HG03469 (cell line): ENCODE results near the gene PRKD3.
"Not testable (repeated sequence)": the region's sequence is repeated elsewhere in the genome, so short reads cannot be mapped to it uniquely, and the experiment has no call there.

Experiments
- ATAC-seq: cut with Tn5 transposase; IDR thresholded peaks from one replicate; pipeline ENCODE4 v1.9.1; 2021; ENCODE audit warnings: mild to moderate bottlenecking, moderate library complexity, moderate number of reproducible peaks; ENCODE audit not compliant: unreplicated experiment

The PRKD3 gene

GRCh38 chr2:37317746-37318145, 6.9 kb downstream of the PRKD3 start:
- ATAC-seq, result no peak

GRCh38 chr2:37316181-37316580, 8.5 kb downstream of the PRKD3 start:
- no peak for ATAC-seq

DNA sequence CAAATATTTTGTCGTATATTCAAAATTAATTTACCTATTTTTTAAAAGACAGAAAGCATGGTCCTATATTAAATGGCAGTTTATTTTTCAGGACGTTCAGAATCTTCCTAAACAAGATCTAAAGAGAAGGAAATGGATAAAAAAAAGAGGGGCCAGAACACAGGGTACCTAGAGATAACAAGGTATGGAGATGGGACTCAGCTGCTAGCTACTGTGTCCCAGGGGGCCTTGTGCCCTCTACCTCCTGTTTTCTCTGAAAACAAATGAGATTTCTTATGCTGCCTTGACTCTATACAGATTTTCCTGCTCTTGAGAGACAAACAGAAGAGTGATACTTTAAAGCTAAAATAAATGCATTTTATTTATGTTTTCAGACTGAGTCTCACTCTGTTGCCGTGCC, 9.3 kb downstream of the PRKD3 start:
- no peak for ATAC-seq

GRCh38 chr2:37307500-37307899, 17.1 kb downstream of the PRKD3 start:
- ATAC-seq, result no peak

- no peak for ATAC-seq
These were observed 18.6 kb downstream of the PRKD3 start for GRCh38 chr2:37306024-37306423.

DNA sequence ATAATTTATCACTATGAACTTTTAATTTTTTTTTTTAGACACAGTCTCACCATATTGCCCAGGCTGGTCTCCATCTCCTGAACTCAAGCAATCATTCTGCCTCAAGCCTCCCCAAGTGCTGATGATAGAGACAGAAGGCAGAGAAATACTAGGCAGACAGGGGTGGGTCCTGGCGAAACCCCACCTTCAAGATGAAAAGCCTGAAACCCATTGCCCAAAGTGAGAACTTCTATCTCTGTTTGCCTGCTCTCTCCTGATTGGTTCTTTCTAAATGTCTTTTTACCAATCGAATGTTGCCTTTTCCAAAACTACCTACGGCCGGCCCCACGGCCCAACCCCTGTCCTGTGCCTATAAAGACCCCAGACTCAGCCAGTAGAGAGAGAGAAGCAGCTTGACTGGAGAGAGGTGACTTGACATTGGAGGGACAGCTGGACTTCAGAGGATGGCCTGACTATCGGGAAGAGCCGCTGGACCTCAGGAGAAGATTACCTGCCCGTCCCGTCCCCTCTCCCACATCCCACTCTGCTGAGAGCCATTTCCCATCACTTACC, 21.9 kb downstream of the PRKD3 start:
- ATAC-seq, result no peak

GRCh38 chr2:37301408-37301807, 23.2 kb downstream of the PRKD3 start:
- ATAC-seq, result no peak

DNA sequence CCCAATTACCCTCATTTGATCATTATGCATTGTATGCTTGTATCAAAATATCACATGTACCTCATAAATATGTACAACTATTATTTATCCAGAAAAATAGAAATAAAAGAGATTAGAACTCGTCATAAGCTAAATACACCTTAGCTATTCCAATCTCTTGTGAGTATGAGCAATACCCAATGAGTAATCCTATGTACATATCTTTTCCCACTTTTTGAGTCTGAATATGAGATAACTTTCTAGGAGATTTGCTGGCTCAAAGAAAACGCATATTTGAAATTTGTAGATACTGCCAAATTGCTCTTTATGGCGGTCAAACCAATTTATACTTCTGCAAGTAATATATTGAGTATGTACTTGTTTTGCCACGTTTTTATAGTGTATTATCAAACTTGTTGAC, 24.1 kb downstream of the PRKD3 start:
- ATAC-seq, result no peak

- ATAC-seq, result no peak
These were observed 24.5 kb downstream of the PRKD3 start for GRCh38 chr2:37300146-37300545.

DNA sequence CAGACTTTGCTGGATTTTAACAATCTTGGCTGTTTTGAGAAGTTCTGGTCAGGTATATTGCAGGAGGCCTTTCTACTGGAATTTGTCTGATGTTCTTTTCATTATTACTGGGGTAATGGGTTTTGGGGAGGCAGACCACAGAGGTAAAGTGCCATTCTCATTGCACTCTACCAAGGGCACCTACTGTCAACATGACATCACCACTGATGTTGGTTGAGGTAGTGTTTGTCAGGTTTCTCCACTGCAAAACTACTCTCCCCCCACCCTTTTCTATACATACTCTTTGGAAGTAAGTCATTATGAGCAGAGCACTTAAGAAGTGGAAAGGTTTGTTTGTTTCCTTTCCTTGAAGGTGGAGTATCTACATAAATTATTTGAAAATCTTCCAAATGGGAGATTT, 27.0 kb downstream of the PRKD3 start:
- no peak for ATAC-seq

- no peak for ATAC-seq
These were observed 29.1 kb downstream of the PRKD3 start for GRCh38 chr2:37295469-37296073.

GRCh38 chr2:37294858-37295257, 29.8 kb downstream of the PRKD3 start:
- not testable (repeated sequence) for ATAC-seq

- no peak for ATAC-seq
These were observed 33.0 kb downstream of the PRKD3 start for GRCh38 chr2:37291680-37292079.

DNA sequence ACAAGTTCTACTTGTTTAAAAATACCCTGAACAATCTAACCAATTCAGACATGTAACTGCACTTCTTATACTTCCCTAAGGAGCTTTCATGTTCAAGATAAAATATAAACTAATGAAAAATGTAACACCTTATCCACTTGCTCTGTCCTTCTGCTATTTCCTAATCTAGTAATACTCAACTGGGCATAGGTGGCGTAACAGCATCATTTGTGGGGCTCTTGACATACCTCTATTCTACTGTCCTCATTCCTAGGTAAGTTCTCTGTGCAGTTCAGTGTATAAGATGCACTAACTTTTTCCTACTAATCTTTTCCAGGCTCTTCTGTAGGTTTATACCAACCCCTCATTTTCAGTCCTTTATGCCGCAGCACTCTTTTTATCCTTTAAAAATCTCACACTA, 36.7 kb downstream of the PRKD3 start:
- no peak for ATAC-seq

DNA sequence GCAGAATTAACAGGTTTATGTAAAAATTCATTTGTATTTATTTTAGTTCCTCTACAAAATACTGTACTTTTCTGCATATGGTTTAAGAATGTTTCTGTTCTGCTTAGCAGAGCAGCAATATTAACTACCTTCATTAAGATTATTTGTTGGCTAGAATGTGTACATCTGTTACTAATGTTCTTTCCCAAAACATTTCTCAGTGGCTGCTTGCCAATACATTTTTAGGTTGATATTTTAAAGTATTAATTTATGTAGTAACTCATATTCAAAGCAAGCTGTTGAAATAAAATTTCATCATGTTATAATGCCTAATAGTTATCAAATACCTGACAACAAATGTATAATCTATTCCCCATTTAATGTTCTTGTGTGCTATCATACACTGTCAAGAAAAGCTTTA, 40.3 kb downstream of the PRKD3 start:
- no peak for ATAC-seq

DNA sequence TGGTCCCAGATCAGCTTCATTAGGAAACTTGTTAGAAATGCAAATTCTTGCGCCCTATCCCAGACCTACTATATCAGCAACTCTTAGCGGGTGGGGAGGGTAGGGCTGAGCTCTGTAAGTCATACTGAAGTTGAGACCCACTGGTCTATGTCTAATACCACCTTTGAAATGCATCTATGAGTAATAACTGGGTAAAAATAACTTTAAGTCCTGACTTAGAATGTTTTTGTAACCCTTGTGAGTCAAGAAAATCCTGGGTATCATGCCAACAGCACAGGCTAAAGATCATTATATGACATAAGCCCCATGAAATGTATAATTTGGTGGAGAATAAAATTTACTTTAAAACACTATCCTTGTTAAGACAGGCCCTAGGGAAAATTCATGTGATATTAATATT, 41.4 kb downstream of the PRKD3 start:
- ATAC-seq, result no peak

DNA sequence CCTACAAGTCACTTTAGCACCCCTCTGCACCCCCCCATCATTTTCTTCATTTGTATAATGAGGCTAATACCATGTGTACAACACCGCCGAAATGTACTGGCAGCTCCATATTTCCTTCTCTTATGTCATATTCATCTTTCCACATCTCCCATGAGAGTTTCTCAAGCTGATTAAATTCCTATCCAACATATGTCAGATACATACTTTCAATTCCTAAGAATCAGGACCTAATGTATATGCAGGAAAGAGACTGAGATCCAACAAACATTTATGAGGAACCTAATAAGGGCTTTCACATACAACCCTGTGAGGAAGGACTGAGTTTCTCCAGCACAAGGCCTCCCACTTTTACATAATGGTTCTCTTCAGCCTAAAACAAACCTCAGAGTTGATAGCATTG, 41.9 kb downstream of the PRKD3 start:
- no peak for ATAC-seq

GRCh38 chr2:37281916-37282315, 42.7 kb downstream of the PRKD3 start:
- ATAC-seq, result no peak

- ATAC-seq, result no peak
These were observed 48.3 kb downstream of the PRKD3 start for GRCh38 chr2:37276291-37276690.
